HL-60 (cell line): ENCODE results near the gene ZNF157.

Experiments
- GABPA ChIP-seq: IDR thresholded peaks from 2 replicates; pipeline ENCODE4 v1.6.1; 2012; ENCODE audit warnings: low read depth
- TF ChIP-seq, protein P1 (sequence below): IDR thresholded peaks from one replicate; pipeline ENCODE4 v1.5.1; 2011; ENCODE audit warnings: low read length, control low read depth, inconsistent platforms; ENCODE audit not compliant: insufficient read depth

DNA sequence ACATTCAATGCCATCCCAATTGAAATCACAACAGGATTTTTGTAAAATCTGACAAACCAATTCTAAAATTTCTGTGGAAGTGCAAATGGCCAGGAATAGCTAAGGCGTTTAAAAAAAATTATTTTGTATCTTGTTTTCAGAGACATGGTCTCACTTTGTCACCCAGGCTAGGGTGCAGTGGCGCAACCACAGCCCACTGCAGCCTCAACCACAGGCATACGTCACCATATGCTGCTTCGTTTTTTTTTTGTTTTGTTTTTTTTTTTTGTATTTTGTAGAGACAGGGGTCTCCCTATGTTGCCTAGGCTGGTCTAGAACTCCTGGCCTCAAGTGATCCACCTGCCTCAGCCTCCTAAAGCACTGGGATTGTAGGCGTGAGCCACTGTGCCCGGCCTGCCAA is 88.2 kb downstream of the ZNF157 start:
- TF ChIP-seq, protein P1, sequence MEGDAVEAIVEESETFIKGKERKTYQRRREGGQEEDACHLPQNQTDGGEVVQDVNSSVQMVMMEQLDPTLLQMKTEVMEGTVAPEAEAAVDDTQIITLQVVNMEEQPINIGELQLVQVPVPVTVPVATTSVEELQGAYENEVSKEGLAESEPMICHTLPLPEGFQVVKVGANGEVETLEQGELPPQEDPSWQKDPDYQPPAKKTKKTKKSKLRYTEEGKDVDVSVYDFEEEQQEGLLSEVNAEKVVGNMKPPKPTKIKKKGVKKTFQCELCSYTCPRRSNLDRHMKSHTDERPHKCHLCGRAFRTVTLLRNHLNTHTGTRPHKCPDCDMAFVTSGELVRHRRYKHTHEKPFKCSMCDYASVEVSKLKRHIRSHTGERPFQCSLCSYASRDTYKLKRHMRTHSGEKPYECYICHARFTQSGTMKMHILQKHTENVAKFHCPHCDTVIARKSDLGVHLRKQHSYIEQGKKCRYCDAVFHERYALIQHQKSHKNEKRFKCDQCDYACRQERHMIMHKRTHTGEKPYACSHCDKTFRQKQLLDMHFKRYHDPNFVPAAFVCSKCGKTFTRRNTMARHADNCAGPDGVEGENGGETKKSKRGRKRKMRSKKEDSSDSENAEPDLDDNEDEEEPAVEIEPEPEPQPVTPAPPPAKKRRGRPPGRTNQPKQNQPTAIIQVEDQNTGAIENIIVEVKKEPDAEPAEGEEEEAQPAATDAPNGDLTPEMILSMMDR = no peak
- TF ChIP-seq GABPA = no peak
